Measurements from ENCODE around the gene MESP2.

The MESP2 gene

GRCh38 chr15:89808160-89808870 is 32.2 kb downstream of the MESP2 start:
- no peak overlapping the region for H3K4me3 ChIP-seq (replicated peaks; ENCODE audit: low read depth, low read length)
- TF ChIP-seq, protein P1, sequence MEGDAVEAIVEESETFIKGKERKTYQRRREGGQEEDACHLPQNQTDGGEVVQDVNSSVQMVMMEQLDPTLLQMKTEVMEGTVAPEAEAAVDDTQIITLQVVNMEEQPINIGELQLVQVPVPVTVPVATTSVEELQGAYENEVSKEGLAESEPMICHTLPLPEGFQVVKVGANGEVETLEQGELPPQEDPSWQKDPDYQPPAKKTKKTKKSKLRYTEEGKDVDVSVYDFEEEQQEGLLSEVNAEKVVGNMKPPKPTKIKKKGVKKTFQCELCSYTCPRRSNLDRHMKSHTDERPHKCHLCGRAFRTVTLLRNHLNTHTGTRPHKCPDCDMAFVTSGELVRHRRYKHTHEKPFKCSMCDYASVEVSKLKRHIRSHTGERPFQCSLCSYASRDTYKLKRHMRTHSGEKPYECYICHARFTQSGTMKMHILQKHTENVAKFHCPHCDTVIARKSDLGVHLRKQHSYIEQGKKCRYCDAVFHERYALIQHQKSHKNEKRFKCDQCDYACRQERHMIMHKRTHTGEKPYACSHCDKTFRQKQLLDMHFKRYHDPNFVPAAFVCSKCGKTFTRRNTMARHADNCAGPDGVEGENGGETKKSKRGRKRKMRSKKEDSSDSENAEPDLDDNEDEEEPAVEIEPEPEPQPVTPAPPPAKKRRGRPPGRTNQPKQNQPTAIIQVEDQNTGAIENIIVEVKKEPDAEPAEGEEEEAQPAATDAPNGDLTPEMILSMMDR (IDR thresholded peaks at IDR 0.05; ENCODE audit: low read depth, low read length, missing control alignments): no peak
- DNase-seq (ENCODE audit: extremely low read depth, low read depth): no peak

- no peak overlapping the region for H3K4me3 ChIP-seq (replicated peaks; ENCODE audit: low read depth, low read length)
- no peak for DNase-seq (ENCODE audit: extremely low read depth, low read depth)
- TF ChIP-seq, protein P1 (IDR thresholded peaks at IDR 0.05; ENCODE audit: low read depth, low read length, missing control alignments): no peak
These were observed 33.1 kb downstream of the MESP2 start for GRCh38 chr15:89809093-89809786.

GRCh38 chr15:89809787-89810148 is 33.6 kb downstream of the MESP2 start:
- DNase-seq (ENCODE audit: extremely low read depth, low read depth): no peak
- TF ChIP-seq, protein P1 (IDR thresholded peaks at IDR 0.05; ENCODE audit: low read depth, low read length, missing control alignments): no peak
- H3K4me3 ChIP-seq (replicated peaks; ENCODE audit: low read depth, low read length): no peak overlapping the region

DNA sequence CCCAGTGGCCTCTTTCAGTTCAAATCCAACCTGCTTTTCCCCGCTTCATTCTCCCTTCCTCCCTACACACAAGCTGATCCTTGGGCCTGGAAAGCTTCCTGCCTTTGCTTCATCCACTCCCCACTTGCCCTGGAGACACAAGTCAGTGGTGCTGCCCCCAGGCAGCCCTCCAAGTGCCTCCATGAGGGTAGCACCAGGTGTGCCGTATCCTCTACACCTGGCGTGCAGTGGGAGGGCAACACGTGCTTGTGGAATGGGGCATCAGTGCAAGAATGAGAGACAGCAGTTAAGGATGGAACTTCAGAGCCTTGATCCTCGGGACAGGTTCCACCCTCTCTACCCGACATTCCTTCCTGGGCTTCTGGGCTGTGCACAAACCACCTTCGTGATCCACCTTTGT is 34.7 kb downstream of the MESP2 start:
- no peak overlapping the region for H3K4me3 ChIP-seq (replicated peaks; ENCODE audit: low read depth, low read length)
- TF ChIP-seq, protein P1 (IDR thresholded peaks at IDR 0.05; ENCODE audit: low read depth, low read length, missing control alignments): no peak
- DNase-seq (ENCODE audit: extremely low read depth, low read depth): no peak

- peak overlapping the region; percentile 91 for H3K4me3 ChIP-seq (replicated peaks; ENCODE audit: low read depth, low read length)
- no peak for DNase-seq (ENCODE audit: extremely low read depth, low read depth)
- TF ChIP-seq, protein P1 (IDR thresholded peaks at IDR 0.05; ENCODE audit: low read depth, low read length, missing control alignments): no peak
These were observed 36.1 kb downstream of the MESP2 start for GRCh38 chr15:89812011-89812846.

- peak overlapping the region; percentile 91 for H3K4me3 ChIP-seq (replicated peaks; ENCODE audit: low read depth, low read length)
- TF ChIP-seq, protein P1 (IDR thresholded peaks at IDR 0.05; ENCODE audit: low read depth, low read length, missing control alignments): no peak
- DNase-seq (ENCODE audit: extremely low read depth, low read depth): no peak
These were observed 36.8 kb downstream of the MESP2 start for GRCh38 chr15:89812847-89813320.

All from HFF-Myc (cell line).